ENCODE data around the gene DISP3.

DISP3 gene

DNA sequence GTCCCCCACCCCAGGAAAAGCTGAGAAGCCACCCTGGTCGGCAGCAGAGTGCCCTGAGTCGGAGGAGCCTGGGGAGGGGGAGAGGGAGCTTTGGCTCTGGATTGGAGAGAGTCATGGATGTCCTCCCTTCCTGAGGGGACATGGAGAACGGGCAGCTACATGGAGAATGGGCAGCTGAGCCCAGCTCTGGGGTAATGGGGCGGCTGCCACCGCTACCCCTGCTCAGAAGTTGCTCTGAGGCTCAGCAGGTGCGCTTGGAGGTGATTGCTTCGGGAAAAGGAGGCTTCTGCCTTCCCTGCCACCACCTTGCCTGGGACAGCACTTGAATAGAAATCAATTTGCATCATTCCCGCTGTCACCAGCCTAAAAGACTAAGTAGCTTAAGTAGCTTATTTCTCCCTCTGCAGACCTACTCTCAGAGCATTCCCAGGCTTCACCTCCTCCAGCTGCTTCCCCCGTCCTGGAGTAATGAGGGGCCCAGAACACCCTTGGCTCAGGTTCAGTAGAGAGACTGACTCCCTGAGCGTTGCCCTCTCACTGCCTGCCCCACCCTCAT is 8.3 kb downstream of the DISP3 start:
- DNase-seq, result no peak

DNA sequence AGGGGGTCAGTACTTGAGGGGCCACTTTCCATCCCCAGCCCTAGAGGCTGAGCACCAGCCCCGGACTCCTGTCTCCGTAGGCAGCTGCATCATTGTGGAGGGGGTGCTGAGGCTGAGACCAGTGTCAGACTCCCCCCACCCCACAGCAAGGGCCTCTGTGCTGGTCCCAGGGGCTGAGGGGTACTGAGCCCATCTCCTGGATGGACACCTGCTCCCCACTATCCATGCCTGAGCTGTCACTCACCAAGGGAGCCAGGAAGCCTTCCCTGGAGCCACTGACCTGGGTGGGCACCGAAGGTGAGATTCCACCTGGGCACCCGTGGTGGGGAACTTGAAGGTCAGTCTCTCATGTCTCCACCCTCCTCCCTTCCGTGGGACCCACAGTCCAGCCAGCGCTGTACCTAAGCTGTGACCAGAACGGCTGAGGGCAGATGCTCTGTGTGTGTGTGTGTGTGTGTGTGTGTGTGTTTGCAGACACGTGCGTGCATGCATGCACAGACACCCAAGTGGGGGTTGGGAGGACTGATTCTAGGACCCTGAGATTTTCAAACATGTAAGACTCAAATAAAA is 9.3 kb downstream of the DISP3 start:
- no peak for DNase-seq

DNA sequence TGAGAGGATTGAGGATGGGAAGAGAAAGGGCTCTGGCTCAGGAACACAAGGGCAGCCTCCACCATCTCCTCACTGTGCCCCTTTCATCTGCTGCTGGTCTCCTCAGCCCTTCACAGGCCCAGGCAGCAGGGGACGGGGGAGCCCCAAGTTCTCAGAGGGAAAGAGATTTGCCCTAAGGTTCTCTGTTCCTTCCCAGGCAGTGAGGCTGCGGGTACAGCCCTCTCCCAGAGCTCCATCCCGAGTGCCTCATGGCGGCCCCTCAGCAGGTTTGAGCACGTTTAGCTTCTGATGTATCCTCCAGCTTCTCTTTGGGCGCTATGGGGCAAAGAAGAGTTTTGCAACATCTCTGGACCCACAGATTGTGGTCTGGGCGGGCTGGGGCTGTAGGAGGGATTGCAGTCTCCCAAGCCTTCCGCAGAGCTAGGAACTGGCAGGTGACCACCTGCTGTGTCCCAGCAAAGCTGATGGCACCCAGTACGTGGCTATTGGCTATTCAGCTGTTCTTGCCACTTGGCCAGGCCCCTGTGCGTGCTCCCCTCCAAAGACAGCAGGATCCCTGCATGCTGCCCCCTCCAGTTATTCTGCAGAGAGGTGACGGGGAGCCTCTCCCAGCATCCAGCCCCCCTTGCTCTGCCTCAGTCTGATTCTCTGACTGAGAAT is 10.1 kb downstream of the DISP3 start:
- no peak for DNase-seq

DNA sequence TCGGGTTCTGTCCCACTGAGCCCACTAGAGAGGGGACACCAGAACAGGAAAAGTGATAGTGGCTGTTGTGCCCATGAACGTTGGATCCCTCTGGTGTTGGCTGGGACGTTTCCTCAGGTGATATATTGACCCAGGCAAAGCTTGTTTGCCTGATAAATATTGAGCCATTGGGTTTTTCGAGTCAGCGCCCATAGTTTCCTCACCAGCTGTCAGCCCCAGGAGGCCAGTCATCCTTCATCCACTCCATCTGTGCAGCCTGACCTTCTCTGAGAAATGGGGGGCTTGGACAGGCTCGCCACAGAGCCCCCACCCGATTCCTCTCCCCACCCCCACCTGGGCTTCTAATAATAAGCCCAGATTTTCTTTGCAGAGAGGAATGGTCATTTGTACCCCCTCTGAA is 13.3 kb downstream of the DISP3 start:
- DNase-seq, result no peak

DNA sequence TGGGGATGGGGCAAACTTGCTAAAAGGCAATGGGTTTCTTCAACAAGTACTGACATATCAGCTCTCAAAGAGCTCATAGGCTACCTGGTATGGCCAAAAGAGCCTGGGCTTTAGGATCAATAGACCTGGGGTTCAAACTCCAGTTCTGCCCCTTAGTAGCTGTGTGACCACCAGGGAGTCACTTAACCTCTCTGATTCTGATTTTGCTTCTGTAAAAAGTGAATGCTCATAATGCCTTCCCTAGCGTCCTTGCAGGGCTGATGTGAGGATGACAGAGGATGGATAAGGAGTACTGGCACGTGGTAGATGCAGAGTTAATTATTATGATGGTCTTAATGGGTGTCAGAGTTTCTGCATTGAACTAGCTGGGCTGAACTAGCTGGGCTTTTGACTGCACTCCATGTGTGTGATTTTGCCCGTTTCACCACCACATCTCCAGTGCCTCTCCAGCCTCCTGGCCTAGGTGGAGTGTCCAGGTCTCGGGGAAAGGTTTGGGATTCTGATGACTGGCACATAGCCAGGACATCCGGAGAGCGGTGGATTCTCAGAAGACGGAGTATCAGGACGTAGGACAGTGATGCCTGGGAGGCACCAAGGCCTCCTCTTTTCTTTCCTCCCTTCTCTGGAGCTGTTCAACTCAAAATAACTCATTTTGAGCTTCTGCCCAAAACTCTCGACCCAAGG is 15.2 kb downstream of the DISP3 start:
- DNase-seq, result no peak

DNA sequence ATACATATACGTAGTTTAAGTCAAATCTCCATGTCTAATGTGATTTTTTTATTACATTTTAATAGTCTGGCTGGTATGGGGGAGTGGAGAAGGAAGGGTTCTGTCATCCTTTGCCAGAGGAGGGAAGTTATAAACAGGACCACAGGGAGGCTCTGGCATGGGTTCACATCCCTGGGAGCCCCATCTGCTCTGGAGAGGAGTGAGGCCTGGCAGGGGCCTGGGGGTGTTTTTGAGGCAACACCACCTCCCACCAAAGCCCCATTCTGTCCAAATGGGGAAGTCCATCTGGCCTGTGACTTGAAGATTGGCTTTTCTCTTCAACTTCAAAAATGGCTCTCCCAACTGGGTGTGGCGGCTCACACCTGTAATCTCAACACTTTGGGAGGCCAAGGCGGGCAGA is 15.8 kb downstream of the DISP3 start:
- DNase-seq, result no peak

DNA sequence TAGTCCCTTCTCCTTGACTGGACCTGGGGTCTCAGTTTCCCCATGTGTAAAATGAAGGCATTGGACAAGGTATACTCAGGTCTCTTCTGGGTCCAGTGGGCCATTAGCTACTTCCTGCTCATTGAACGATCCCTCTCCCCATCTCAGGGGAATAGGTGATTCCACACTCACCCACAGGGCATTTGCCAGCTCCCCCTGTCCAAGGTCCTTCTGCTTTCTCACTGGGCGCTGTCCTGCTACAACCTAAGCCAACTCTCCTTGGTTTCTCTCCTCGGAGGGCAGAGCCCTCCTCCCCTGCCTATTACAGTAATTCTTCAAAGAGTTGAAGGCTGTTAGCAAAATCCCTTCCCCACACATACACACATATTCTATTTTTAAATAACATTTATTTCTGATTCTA is 16.6 kb downstream of the DISP3 start:
- DNase-seq, result no peak

DNA sequence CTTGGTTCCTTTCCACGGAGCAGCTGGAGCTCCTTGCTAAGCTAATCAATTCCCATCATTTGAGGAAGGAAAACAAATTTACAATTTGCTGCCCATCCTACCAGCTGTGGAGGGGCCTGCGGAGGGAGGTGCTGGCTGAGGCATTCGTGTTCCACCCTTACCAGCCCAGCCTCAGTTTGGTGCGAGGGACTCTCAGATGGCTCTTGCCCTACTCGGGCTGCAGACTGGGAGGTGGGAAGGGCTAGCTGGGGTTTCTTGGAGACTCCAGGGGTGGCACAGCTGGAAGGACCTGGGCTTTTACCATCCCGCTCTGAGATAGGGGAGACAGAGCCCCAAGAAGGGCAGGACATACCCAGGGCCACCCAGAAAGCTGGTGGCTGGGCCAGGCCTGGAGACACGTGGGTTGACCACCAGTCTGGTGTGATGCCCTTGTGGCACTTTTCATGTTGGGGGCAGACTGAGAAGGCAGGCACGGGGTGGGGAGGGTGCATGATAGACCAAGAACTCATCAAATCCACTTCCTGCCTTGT is 17.7 kb downstream of the DISP3 start:
- DNase-seq, result no peak

DNA sequence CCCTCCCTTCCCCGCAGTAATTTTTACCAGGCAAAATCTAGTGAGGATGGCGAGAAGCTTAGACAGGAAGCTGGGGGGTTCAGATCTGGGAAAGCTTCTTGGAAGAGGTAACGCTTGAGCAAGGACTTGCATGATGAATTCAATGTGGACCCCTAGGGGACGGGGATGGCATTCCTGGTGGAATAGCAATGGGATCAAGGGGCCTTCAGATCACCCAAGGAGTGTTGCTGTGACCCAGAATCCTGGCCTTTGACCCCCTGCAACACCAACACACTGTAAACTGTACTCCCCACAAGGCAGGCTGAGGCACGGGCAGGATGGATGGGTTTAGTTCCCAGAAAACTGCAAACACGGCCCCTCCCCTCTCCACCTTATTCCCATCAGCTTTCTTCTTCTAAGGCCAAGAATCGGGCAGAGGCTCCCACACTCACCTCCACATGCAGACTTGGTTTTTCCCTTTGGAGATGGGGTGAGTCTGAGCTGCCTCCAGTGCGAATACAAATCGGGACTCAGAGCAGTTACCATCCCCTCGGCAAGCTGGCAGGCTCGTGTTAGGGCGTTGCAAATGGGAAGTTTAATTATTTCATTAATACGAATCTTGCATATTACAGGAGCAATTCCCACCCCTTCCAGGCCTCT is 20.1 kb downstream of the DISP3 start:
- no peak for DNase-seq

DNA sequence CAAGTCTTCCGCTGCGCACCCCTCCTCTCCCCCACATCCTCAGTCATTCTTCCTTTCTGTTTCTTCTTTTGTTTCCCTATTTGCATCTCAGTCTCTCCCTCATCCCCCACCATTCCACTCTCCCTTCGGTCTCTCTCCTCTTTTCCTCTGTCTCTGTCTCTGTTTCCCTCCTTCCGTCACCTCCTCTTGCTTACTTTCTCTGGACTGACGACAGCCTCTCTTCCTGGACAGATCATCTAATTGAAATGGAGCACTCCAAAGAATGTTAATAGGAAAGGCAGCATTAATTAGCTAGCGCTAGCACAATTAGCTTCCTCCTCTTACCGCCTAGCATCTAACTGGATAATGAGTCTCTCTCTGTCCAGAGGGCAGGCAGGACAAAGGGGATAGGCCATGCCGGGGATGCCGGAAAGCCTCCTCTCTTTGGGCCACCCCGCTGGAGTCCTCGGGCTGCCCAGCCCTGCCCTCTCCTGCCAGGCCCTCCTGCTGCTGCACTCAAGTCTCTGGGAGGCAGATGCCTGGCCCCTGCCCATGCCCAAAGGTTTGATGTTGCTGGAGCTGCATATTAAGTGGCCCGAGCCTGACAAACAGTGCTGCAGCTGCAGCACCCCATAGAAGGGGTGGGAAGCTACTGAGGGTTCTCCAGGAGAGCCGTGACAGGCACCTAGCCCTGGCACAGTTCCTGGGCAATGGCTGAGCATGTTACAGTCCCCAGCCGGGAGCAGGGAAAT is 20.8 kb downstream of the DISP3 start:
- no peak for DNase-seq

DNA sequence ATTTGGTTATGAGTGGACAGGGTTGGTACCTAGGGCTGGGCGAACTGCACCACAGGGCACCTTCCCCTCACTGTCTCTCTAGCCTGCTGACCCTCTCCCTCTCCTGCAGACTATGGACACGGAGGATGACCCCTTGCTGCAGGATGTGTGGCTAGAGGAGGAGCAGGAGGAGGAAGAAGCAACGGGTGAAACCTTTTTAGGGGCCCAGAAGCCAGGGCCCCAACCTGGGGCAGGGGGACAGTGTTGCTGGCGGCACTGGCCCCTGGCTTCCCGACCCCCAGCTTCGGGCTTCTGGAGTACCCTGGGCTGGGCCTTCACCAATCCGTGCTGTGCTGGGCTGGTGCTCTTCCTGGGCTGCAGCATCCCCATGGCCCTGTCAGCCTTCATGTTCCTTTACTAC is 21.9 kb downstream of the DISP3 start:
- DNase-seq, result no peak

DNA sequence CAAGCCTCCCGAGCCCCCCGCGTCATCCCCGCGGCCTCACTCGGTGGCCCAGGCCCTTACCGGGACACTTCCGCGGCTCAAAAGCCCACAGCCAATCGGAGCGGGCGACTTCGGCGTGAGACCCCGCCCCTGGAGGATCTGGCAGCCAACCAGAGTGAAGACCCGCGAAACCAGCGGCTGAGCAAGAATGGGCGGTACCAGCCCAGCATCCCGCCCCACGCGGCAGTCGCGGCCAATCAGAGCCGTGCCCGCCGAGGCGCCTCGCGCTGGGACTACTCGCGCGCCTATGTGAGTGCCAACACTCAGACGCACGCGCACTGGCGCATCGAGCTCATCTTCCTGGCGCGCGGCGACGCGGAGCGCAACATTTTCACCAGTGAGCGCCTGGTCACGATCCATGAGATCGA is 22.5 kb downstream of the DISP3 start:
- peak in 2 of 5 experiments; percentile 19 to 33 for DNase-seq

DNA sequence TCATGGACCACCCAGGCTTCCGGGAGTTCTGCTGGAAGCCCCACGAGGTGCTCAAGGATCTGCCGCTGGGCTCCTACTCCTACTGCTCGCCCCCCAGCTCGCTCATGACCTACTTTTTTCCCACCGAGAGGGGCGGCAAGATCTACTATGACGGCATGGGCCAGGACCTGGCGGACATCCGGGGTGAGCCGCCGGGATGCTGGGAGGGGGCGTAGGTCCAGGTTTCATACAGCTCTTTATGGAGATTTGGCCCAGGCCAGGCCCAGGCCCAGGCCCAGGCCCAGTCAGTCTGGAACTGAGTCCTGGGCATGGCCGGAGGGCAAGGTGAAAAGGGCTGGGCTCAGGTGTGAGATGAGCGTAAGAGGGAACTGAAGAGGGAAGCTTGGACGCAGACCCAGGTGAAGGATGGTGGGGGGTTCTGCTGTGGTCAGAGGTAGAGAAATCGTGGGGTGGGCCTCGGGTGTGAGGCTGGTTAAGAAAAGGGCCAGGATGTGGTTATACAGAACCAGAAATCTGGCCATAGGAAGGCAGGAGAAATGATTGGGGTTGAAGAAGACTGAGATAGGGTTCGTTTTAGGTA is 23.0 kb downstream of the DISP3 start:
- no peak for DNase-seq

DNA sequence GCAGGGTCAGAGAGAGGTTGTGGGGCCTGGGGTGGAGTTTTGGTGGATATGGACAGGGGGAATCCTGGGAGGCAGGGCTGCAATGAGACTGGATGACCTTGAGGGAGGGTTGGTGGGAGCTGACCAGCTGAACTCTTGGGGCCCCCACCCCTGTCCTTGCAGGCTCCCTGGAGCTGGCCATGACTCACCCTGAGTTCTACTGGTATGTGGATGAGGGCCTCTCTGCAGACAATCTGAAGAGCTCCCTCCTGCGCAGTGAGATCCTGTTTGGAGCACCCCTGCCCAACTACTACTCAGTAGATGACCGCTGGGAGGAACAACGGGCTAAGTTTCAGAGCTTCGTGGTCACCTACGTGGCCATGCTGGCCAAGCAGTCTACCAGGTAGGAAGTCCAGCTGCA is 23.6 kb downstream of the DISP3 start:
- DNase-seq, result no peak

DNA sequence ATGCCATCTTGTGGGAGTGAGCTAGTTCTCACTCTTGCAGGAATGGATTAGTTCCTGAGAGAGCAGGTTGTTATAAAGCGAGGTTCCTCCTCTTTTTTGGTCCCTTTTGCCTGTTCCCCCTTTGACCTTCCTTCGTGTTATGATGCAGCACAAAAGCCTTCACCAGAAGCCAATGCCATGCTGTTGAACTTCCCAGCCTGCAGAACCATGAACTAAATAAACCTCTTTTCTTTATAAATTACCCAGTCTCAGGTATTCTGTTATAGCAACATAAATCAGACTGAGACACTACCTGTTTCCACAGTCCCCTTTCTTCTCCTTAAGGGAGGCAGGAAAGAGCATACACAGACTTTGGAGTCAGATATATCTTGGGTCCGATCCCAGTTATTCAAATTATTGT is 25.6 kb downstream of the DISP3 start:
- DNase-seq, result no peak

DNA sequence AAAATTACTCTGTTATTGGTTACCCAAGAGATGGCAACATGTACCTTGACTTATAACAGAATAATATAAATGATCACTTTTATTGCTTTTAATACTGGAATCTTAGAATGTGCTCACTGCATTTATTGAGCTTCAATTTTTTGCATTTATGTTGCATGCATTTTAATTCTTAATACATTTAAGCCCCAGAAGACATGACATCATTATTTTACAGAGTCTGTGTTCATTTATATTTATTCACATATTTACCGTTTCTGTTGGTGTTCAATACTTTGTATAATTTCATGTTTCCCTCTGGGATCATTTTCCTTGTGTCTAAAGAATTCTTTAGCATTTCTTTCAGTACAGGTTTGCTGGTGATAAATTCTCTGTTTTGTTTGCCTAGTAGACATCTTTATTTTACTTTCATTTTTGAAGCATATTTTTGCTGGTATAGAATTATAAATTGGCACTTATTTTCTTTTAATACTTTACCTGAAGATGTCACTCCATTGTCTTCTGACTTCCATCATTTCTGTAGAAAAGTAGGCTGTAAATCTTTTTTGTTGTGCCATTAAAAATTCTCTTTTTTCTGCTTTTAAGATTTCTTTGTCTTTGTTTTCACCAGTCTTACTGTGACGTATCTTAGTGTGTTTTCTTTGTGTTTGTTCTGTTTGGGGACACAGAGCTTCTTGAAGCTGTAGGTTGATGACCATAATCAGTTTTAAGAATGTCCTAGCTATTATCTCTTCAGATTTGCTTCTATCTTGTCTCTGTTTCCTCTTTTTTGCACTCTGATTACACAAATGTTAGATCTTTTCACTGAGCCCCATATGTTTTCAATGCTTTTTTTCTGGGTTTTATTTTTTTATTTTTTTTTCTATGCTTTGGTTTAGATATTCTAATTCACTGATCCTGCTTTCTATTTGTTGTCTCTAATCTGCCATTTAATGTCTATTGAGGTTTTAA is 26.9 kb downstream of the DISP3 start:
- no peak for DNase-seq

DNA sequence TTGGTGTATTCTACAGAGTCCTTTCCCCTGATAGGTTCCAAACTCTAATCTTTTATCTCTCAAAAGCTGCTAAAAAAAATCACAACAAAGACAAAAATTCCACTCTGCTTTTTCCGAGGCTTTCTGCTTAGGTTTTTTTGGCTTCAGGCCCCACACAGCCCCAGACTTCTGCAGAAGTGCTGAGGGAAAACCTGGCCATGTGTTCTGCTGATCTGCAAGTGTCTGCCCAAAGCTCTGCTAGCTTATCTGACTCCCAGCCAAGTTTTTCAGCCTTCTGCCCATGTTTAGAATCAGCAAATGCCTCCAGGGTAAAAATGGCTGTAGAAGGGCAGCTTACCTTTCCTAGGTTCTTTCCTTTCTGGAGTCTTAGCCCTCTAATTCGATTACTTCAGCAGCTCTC is 28.4 kb downstream of the DISP3 start:
- no peak for DNase-seq

DNA sequence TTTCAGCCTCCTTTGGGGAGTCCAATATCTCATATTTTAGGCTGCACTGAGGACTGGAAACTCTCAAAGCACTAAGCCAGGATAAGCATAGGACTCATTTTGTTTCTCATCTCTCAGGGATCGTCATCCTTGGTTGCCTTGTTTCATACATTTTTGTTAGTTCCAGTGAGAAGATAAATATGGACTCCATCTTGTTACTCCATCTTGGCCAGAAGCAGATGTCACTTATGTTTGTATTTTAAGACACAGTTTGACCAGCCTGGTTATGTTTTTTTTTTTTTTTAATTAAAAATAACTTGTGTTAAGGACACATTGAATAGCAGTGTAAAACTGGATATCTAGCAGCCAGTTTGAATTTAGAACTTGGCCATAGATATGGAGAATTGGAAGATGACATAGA is 34.7 kb downstream of the DISP3 start:
- DNase-seq, result no peak

DNA sequence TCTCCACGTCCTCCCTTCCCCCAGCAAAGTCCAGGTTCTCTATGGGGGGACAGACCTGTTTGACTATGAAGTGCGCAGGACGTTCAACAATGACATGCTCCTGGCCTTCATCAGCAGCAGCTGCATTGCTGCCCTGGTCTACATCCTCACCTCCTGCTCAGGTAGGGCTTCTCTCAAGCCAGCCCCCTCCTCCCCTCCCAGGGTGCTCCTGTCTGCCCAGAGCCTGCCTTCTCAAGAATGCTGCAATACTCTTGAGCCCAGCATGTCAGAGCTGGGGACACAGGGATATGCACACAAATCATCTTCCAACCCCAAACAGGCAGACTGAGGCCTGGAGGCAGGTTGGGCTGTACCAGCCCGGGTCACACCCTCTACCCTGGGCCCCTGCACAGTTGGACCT is 35.4 kb downstream of the DISP3 start:
- no peak for DNase-seq

DNA sequence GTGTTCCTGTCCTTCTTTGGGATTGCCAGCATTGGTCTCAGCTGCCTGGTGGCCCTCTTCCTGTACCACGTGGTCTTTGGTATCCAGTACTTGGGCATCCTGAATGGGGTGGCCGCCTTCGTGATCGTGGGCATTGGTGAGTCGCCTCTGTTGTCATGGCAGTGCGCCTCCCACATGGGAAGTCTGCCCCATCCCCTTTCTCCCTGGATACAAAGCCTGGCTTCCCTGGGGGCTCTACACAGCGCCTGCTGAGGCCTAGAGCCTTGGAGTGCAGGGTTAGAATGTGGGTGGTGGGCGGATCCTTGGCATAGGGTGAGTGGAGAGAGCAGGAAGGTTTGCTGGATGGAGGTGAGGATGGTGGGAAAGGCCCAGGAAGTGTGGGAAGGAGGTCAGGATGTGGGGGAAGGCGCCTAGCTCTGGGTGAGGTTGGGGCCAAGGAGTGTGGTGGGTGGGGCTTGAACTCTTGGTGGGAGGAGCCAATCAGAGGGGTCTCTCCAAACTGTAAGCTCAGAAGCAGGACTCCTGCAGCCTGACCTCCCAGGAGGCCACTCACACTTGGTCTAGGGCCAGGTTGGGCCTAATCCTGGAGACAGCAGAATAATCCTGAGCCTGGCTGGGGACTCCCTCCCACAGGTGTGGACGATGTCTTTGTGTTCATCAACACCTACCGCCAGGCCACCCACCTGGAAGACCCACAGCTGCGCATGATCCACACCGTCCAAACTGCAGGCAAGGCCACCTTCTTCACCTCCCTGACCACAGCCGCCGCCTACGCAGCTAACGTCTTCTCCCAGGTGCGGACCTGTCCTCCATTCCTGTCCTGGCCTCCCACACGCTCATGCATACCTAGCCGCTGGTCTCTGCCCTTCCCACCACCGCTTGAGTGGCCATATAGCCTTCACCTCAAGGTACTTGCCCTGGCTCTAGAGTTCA is 36.7 kb downstream of the DISP3 start:
- DNase-seq, result no peak

Measured in T-helper 2 cell (primary cell).